Renal cortical epithelial cell (primary cell): Measurements from ENCODE around the gene PRKCA. TPM values are rescaled to one million over a fixed set of nuclear protein-coding genes. Genes with fewer than 3 reads are reported as not detected.
A peak's percentile ranks its signal among the peaks of the same experiment; 100 is the strongest.
"Not testable (repeated sequence)": the region's sequence is repeated elsewhere in the genome, so short reads cannot be mapped to it uniquely, and the experiment has no call there.

Experiments used
- DNase-seq: peaks from one replicate; pipeline ENCODE4 v3.0.0-alpha.2; 2011; ENCODE audit warnings: low read depth
- total RNA-seq: library from RNA; depleted of rRNA; stranded (reverse); fragments of >200 nt; gene quantifications from 2 replicates; pipeline ENCODE4 v1.2.3, GENCODE V29; 2014

The PRKCA gene
- total RNA-seq, 1 donor from 2014 or later, result 31.9 TPM

- peak; percentile 64 for DNase-seq
These were observed 411.2 kb downstream of the PRKCA start for GRCh38 chr17:66713533-66714042.

- DNase-seq, result no peak
These were observed 411.9 kb downstream of the PRKCA start for GRCh38 chr17:66714046-66715023.

GRCh38 chr17:66715076-66715675 is 412.8 kb downstream of the PRKCA start:
- no peak for DNase-seq

- peak; percentile 71 for DNase-seq
These were observed 413.3 kb downstream of the PRKCA start for GRCh38 chr17:66715745-66716156.

GRCh38 chr17:66716236-66717026 is 414.0 kb downstream of the PRKCA start:
- DNase-seq, result no peak

- DNase-seq, result peak; percentile 84
These were observed 415.2 kb downstream of the PRKCA start for GRCh38 chr17:66717641-66718058.

- DNase-seq, result no peak
These were observed 417.6 kb downstream of the PRKCA start for GRCh38 chr17:66720027-66720426.

GRCh38 chr17:66720567-66720966 is 418.2 kb downstream of the PRKCA start:
- no peak for DNase-seq

- DNase-seq, result no peak
These were observed 419.9 kb downstream of the PRKCA start for GRCh38 chr17:66722341-66722740.

GRCh38 chr17:66724581-66725341 is 422.3 kb downstream of the PRKCA start:
- DNase-seq, result no peak

- not testable (repeated sequence) for DNase-seq
These were observed 423.0 kb downstream of the PRKCA start for GRCh38 chr17:66725438-66725837.

- DNase-seq, result no peak
These were observed 423.5 kb downstream of the PRKCA start for GRCh38 chr17:66725956-66726355.

GRCh38 chr17:66726371-66726770 is 424.0 kb downstream of the PRKCA start:
- DNase-seq, result no peak

- no peak for DNase-seq
These were observed 424.4 kb downstream of the PRKCA start for GRCh38 chr17:66726846-66727245.

GRCh38 chr17:66727634-66728570 is 425.5 kb downstream of the PRKCA start:
- peak; percentile 41 for DNase-seq

- no peak for DNase-seq
These were observed 428.1 kb downstream of the PRKCA start for GRCh38 chr17:66730461-66730923.

- DNase-seq, result no peak
These were observed 431.3 kb downstream of the PRKCA start for GRCh38 chr17:66733759-66734158.

GRCh38 chr17:66734186-66734943 is 432.0 kb downstream of the PRKCA start:
- no peak for DNase-seq

- DNase-seq, result no peak
These were observed 435.1 kb downstream of the PRKCA start for GRCh38 chr17:66737524-66737923.
